GM19468 (cell line): ENCODE measurements around the gene KLHL34.

Source experiments
- ATAC-seq: cut with Tn5 transposase; IDR thresholded peaks from one replicate; pipeline ENCODE4 v1.9.1; 2021; ENCODE audit warnings: mild to moderate bottlenecking, moderate library complexity, moderate number of reproducible peaks; ENCODE audit not compliant: unreplicated experiment; ENCODE audit errors: extremely low read depth

Gene KLHL34

DNA sequence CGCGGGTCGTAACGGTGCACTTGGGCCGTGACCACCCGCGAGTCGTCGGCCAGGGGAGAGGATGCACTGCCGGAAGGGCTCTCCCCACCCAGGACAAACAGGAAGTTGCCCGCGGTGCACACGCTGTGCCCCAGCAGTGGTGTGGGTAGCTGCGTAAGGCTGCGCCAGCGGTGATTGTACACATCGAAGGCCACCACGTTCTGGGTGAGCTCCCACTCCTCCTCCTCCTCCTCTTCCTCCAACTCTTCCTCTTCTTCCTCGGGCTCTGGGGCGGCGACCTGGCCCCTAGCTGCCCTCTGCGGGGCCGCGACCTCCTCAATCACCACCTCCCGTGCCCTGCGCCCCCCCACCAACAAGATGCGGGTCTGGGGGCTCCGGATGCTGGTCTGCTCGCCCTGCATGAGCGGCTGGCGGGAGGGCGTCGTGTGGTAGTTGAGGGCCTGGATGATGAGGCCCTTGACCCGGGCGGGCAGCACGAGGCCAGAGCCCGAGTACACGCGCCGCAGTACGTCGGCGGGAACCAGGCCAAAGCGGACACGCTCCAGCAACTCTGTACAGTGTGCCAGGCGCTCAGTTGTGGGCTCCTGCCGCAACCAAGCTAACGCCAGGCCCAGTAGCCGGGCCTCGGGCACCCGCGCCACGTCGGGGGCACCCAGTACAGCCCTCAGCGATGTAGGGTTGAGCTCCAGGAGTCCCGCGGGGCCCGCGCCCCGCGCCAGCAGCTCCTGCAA lies 1.4 kb downstream of the KLHL34 start:
- no peak for ATAC-seq

DNA sequence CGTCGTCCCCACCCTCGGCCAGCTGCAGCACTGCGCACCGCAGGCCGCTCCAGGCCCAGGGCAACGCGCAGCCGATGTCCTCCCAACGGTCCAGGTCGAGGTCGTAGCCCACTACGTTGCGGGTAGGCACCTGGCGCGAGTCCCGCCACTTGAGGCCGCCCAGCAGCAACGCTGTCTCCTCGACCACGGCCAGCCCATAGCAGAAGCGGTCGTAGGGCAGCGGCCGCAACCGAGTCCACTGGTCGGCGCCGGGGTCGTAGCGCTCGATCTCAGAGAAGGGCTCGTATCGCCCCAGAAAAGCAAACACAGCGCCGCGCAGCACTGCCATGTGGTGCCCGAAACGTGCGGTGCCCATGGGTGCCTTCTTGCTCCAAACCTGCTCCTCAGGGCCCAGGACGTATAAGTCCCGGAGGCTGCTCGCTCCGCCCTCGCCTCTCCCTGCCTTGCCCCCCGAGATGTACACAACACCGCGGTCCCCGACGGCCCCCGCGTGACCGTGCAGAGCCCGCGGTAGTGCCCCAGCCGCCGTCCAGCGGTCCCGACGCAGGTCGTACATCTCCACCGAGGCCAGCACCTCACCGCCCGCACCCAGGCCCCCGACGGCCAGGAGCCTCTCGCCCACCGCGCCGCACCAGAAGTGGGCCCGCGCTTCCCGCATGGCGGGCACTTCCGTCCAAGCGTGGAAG lies 2.1 kb downstream of the KLHL34 start:
- ATAC-seq, result no peak

DNA sequence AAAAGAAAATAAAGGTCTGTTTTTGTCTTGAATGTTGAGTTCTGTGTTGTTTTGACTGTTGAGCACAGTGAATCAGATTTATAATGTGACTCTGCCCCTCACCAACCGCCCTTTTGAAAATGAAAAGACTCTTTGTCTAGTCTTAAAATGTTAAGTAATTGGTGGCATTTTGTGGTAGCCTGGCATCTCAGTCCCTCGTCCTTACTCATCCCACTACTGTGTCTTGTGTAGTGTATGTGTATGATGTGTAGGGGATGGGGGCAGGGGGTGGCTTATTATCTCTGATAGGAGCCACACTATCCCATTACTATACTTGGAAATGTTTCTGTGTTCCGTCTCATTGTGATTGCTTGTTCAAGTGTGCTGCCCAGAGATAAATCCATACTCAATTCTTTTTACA lies 12.2 kb downstream of the KLHL34 start:
- ATAC-seq, result no peak

DNA sequence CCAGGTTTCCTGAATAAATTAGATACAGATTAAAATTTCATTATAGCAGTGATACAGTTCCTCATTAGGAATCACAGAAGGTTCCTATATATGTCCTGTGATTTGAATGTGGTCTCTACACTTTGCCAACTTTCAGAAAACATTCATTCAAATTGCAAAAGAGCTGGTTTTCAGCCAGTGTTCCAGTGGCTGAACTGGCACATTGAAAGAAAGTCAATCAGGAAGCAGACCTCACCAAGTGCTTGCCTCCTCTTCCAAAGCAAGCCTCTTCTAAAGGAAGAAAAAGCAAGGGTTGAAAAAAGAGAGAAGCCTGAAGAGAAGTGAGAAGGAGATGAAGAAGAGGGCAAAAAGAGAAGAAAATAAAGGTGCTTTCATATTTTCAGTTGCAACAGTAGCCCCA lies 12.7 kb downstream of the KLHL34 start:
- no peak for ATAC-seq

DNA sequence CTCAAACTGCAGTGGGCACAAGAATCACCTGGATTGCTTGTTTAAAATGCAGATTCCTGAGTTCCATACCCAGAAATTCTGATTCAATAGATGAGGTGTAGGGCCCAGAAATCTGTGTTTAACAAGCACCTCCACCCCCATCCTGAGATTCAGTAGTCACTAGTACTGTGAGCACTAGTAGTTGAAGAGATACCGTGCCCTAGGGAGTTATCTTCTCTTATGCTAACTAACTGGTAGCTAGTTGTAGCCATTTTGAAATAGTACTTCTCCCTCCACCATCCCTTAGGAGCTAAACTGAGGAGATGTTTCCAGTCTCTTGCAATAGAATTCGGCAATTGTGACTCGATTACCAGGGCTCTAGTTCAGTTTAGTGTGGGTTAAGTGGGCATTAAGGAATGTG lies 18.4 kb downstream of the KLHL34 start:
- ATAC-seq, result no peak

DNA sequence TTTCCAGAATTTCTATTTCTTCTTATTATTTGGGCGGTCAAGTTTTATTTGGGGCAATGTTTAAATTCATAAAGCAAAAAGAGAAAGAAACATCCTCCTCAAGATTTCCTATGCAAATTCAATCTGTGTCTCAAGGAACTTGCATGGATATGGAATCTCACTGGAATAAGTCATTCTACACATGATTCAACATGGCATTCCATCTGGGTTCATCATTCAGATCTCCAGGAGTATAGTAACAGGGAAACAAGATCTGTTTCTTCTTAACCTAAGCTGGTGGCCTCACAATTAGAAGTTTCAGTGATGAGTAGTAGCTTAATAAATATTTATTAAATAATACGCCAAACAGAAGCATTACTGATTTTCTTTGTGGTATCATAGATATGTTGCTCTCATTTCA lies 19.8 kb downstream of the KLHL34 start:
- no peak for ATAC-seq

DNA sequence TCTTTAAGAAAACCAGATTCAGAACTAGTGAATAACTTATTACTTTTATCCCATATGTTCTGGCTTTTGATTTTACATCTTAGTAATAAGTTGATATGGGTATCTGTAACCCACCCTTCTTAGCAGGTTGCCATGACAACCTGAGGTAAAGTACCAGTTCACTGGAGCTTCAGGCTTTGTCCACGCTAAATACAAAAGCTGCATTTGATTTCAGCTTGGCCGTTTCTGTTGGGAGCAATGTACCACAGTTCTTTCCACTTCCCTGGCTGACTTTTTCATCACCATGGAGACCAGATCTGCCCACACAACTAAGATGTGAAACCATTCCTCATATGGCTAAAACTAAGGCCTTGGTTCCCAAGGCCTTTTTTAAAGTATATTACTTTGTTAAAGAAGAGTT lies 26.1 kb downstream of the KLHL34 start:
- no peak for ATAC-seq

DNA sequence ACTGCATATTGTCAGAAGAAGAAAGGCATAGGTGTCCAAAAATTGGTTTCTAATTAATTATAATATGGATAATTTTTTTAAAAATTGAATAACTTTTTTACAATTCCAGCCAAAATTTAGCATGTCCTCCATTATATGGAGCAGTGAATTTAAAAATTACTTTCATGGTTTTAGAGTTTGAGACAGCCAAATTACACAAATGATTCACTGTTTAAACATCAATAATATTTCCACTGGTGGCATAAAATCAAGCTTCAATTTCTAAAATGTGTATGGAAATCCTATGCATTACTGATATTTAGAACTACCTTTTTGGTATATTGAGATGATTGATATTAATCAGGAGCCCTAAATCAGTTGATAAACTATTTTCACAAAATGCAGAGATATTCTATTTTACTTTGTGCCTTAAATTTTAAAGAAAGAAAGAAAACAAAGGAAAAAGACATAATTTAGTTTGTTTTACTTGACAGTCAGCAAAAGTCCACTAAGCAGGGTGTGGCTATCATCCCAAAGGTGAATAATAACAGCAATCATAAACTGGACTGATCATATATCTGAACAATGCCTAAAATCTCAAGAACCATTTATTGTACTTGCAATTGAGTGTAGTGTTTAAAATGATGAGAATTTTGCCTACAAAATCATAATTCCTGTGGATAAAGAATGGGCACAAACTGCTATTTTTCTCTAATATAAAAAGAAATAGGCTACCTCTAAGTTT lies 34.2 kb downstream of the KLHL34 start:
- no peak for ATAC-seq

DNA sequence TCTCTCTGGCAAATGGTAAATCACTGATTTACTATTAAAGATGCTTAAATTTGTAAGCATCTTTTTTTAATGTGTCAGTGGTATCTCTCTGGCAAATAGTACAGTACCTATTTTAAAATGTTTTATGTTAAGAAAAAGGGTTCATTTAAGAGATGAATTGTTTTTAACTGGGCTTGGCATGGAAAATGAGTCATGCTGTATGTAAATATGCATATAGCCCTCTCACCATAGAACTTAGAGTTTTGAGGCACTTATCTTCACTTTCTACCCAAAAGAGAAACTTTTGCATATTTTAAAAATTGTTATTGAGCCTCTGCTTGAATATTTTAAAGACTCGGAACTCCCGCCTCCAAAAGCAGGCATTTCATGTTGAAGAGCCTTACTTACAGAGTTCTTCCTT lies 37.9 kb downstream of the KLHL34 start:
- no peak for ATAC-seq

DNA sequence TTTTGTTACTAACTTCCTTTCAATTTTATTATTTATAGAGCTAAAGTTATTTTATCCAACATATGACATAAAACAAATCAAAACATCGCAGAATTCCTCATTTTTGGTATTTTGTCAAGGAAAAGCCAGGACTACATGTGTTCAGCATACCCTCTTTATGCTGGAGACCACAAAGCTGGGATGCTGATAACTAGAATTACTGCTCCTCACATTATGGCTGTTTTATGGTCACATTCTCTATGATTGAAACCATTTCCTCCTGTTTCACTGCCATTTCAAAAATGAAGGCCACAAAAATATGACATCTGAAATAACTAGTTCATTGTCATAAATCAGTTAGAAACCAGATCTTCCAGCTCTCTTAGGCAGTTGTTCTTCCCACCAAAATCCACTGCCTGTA lies 41.7 kb downstream of the KLHL34 start:
- no peak for ATAC-seq

DNA sequence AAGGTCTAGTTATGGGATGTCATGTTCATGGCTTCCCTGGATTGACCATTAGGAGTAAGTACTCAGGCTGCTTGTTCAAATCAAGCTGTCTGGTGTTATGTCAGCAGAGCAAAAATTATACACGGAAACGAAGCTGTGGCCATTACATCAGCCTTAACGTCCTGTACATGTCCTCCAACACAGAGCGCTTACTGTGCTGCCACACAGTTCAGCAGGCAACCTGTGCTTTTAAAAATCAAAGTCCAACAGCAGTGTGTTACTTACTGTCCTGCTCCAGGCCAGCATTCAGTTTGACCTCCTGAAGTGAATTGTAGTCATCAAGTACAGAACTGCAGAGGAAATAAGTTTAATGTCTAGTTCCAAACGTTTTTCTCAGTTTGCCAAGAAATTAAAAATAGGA lies 46.0 kb downstream of the KLHL34 start:
- no peak for ATAC-seq

DNA sequence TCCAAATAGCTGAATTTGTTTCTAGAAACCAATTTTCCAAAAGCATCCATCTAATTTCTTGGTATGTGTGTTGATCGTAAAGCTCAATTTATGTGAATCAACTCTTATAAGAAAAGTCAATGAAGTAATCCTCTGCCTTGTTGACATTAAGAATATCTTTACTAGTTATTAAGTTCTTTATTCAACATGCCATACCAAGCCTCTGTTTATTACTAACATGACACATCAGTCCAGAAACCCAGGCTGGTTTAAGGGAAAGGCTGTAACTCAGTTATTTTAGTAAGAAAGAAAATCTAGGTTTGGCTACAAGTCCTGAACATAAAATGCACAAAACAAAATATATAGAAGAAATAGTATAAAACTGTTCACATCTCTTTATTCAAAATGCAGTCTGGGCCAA lies 48.0 kb downstream of the KLHL34 start:
- no peak for ATAC-seq

DNA sequence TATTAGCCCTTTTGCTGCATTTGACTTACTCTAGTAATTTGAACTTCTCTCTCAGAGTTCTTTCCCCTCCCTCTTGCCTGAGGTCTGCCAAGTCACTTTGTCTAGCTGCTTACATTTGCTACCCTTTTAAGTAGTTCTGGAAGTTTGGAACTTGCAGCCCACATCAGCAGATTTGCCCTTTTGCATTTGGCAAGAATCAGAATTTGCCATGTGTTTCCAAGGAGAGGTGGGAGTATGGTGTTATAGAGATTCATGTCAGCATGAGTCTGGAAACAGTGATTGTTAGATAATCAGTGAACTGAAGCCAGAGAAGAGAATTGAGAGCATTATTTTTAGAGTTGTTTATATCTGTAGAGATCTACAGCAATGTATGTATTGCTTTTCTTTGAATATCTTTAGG lies 52.1 kb downstream of the KLHL34 start:
- no peak for ATAC-seq
